ENCODE measurements around the gene DSCAM. TPM values are rescaled to one million over a fixed set of nuclear protein-coding genes. Genes with fewer than 3 reads are reported as not detected.

The DSCAM gene
- total and polyA plus RNA-seq, 2 donors (not counting 3 experiments of a cell fraction or from before 2014, with no cell fraction given) = not detected

- Histone ChIP-seq H3K36me3 (ENCODE audit: control insufficient read depth in 2 of 2, extremely low read depth in 1 of 2, insufficient read depth in 2 of 2, low read length in 2 of 2) (no peaks in the 10 kb centered on the region), H3K27ac (ENCODE audit: insufficient read depth, low read depth, low read length) (no peak overlapping the region), H2AFZ (ENCODE audit: low read depth, low read length) (no peak overlapping the region), H3K9me1 (replicated peaks; ENCODE audit: control insufficient read depth, extremely low read depth, insufficient read depth, low read length) (no peaks in the 10 kb centered on the region), H3K9ac (replicated peaks; ENCODE audit: extremely low read depth, insufficient read depth, low read length) (no peak overlapping the region), H3K9me3 (replicated peaks; ENCODE audit: control insufficient read depth, insufficient read depth, low read length) (peaks cover 12% of the 10 kb centered on the region), H3K4me3 (replicated peaks in 1 of 3; ENCODE audit: insufficient read depth in 1 of 3, low read depth in 1 of 3, low read length in 3 of 3) (no peak overlapping the region), H3K79me2 (ENCODE audit: control insufficient read depth, insufficient read depth, low read length) (no peaks in the 10 kb centered on the region), H3K4me1 (ENCODE audit: control insufficient read depth, extremely low read depth, insufficient read depth, low read length) (no peaks in the 10 kb centered on the region), H3K27me3 (ENCODE audit: control insufficient read depth in 2 of 2, insufficient read depth in 2 of 2, low read length in 2 of 2) (no peaks in the 10 kb centered on the region), H4K20me1 (replicated peaks; ENCODE audit: control insufficient read depth, extremely low read depth, insufficient read depth, low read length) (no peaks in the 10 kb centered on the region), H3K4me2 (ENCODE audit: insufficient read depth, low read length) (no peak overlapping the region)
- no peak for TF ChIP-seq POLR2AphosphoS5 (IDR thresholded peaks at IDR 0.05; ENCODE audit: insufficient read depth, low read depth, low read length)
- TF ChIP-seq EZH2 (IDR thresholded peaks at IDR 0.05; ENCODE audit: borderline replicate concordance, low read depth, low read length, severe bottlenecking) = no peak
- no peak for TF ChIP-seq MAX (IDR thresholded peaks at IDR 0.05; ENCODE audit: insufficient read depth, insufficient read length)
- TF ChIP-seq FOS (IDR thresholded peaks at IDR 0.05; ENCODE audit: borderline replicate concordance, insufficient read depth, low read length) = no peak
- no peak for TF ChIP-seq GATA2 (IDR thresholded peaks at IDR 0.05; ENCODE audit: insufficient read depth, insufficient read length, low read depth, low read length)
- TF ChIP-seq MYC (IDR thresholded peaks at IDR 0.05; ENCODE audit: low read depth, low read length) = no peak
- no peak for TF ChIP-seq JUN (IDR thresholded peaks at IDR 0.05; ENCODE audit: borderline replicate concordance, insufficient read depth, insufficient read length, low read depth)
- TF ChIP-seq, protein P1, sequence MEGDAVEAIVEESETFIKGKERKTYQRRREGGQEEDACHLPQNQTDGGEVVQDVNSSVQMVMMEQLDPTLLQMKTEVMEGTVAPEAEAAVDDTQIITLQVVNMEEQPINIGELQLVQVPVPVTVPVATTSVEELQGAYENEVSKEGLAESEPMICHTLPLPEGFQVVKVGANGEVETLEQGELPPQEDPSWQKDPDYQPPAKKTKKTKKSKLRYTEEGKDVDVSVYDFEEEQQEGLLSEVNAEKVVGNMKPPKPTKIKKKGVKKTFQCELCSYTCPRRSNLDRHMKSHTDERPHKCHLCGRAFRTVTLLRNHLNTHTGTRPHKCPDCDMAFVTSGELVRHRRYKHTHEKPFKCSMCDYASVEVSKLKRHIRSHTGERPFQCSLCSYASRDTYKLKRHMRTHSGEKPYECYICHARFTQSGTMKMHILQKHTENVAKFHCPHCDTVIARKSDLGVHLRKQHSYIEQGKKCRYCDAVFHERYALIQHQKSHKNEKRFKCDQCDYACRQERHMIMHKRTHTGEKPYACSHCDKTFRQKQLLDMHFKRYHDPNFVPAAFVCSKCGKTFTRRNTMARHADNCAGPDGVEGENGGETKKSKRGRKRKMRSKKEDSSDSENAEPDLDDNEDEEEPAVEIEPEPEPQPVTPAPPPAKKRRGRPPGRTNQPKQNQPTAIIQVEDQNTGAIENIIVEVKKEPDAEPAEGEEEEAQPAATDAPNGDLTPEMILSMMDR (IDR thresholded peaks at IDR 0.05; ENCODE audit: extremely low read depth in 1 of 2, insufficient read depth in 1 of 2, low read depth in 1 of 2, low read length in 2 of 2) = no peak
- TF ChIP-seq POLR2A (IDR thresholded peaks at IDR 0.05; ENCODE audit: low read depth, low read length) = no peak
- FAIRE-seq = no peak
- ChIA-PET POLR2A (no interaction called here), CTCF (no interaction called here)
- no peak for DNase-seq (ENCODE audit: low read depth, low spot score)
- dilution Hi-C loops (cut with MboI; ENCODE audit: extremely low pct_ligation_motif_present, low sequenced_read_pairs) = no loop called here
- intact Hi-C loops (cut with micrococcal nuclease) = loop anchor here (2.0 kb wide), 1 partner anchor 29 kb away; no protein-coding TSS in a partner anchor
- BruUV-seq (replicated peaks) = no TSS peak
Observed at GRCh38 chr21:40291560-40291959, 555.4 kb downstream of the DSCAM start.
